Left ventricle myocardium superior (tissue), 1 donor: ENCODE measurements around the gene NID1. TPM values are rescaled to one million over a fixed set of nuclear protein-coding genes. Genes with fewer than 3 reads are reported as not detected.

Experiments used
- ATAC-seq: fragments of 200-7000 bp; cut with Tn5 transposase; one replicate; pipeline ENCODE4 v1.9.1; 2020; ENCODE audit warnings: mild to moderate bottlenecking, moderate library complexity
- DNase-seq: peaks from one replicate; pipeline ENCODE4 v3.0.0-alpha.2; 2020
- intact Hi-C: fragments of 100-400 bp; cut with micrococcal nuclease; formaldehyde crosslinking; loops from one replicate; pipeline ENCODE4 v1.11.0; 2022
- total RNA-seq: library from RNA; stranded (reverse); fragmentation: NEBNext Ultra II Directional; extraction: Animal tissue kit (Norgen Biotek cat#: 25700); gene quantifications from one replicate; pipeline ENCODE4 v1.2.1, GENCODE V29; 2021
- donor health status: DM: no; HTN: yes; CAD: no; lungs with severe emphysema.

The NID1 gene
- total RNA-seq, 1 donor from 2014 or later: 47.6 TPM

DNA sequence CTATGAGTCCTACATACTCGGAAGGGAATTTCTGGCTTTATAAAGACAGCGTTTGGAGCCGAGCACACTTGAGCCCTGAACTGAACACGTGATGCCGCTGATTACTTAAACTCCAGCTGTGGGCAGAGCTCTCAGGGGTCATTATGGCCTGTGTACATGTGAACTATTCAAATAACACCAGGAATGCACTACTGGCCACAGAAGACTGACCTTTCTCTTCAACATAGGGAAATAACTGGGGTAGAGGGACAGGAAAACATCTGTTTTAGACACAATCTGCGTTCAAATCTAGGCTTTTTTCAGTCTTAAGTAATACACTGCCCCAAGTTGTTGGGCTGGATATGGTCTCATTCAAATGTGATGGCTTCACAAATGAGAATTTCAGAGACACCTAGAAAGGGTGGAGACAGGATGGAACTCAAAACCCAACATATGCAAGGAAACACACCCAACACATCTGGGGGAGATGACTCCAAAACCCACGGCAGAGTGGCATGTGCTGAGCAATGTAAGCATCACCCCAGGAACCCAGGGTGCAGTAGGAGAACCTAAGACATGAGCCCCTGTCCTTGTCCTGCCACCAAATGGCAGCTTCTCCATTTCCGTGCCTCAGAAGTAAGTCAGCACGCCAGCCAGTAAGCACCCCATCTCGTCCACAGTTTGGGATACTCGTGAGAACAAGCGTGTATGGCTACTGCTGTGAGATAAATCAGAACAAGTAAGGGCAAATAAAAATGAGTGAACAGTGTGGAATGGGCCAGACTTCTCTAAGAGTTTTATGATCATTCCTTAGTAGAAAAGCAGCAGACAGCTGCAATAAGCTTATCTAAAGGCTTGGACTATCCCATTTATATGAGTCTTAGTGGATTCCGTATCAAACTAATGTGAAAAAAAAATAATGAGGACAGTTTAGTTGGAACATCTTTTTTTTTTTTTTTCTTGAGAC lies 24.9 kb downstream of the NID1 start:
- ATAC-seq: peak; percentile 86
- peak; percentile 56 for DNase-seq
- intact Hi-C loops: no loop called here

DNA sequence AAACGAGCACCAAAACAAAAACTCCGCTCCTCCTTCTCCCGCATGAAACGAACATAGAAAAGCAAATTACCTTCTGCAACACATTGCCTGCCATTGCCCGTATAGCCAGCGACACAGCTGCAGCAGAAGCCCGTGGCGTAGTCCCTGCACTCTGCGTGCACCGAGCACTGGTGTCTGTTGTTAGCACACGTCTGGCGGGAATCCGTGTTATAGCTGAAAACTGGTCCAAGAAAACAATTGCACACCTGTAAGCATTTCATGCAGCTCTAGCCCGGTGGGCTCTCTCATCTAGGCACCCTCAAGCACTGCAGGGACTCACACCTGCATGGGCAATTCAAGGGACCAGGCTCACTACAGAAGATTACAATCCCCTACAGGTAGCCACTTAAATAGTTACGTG lies 26.9 kb downstream of the NID1 start:
- intact Hi-C loops: no loop called here
- no peak for ATAC-seq
- DNase-seq: no peak

DNA sequence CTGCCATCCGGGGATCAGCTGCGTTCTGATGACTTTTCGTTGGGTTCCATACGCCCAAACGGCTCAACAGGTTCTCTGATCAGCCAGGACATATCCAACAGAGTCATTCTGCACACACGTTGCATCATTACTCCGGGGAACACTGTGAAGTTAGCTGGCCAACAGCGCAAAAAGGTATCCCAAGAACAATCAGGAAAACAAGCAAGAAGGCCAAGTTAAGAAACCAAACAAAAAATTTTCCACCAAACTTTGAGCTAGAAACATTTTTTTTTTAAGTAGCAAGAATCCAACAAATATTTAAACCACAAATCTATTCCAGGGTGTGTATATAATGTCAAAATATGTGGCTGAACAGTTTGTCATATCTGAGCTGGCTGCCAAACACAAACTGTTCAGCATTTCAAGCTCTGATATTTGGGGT lies 29.2 kb downstream of the NID1 start:
- DNase-seq (no peak), ATAC-seq (peak; percentile 70)
- intact Hi-C loops: no loop called here

DNA sequence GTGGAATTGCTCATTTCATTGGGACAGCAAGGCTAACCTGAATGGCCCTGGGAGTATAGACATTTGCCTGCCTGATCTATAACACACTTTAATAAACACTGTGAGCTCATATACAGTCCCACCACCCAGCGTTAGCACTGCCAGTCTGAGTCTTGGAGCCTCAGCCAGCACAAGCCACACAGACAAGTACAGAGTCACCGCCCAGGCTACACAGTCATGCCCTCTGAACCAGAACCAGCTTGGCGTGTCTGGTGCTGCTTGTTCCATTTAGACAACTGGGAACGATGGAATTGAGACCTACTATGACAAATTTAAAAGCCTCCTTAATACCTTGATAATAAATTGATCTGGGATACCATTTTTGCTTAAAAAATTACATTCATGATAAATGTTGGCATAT lies 31.6 kb downstream of the NID1 start:
- intact Hi-C loops: no loop called here
- ATAC-seq (no peak), DNase-seq (no peak)

DNA sequence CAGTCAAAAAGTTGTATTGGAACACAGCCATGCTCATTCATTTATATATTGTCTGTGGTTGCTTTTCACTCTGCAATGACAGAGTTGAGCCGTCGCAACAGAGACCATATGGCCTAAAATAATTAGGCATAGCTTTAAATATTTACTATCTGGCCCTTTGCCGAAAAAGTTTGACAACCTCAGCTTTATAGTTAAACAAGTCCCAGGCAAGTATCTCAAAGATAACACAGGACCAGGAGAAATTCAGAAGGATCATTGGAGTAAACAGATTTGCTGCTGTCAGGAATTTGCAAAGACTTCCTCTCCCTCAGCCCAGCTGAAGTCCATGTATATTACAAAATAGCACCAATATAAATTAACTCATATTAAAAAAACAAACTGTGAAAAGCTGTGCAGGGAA lies 34.4 kb downstream of the NID1 start:
- ATAC-seq: no peak
- no peak for DNase-seq
- intact Hi-C loops: no loop called here

DNA sequence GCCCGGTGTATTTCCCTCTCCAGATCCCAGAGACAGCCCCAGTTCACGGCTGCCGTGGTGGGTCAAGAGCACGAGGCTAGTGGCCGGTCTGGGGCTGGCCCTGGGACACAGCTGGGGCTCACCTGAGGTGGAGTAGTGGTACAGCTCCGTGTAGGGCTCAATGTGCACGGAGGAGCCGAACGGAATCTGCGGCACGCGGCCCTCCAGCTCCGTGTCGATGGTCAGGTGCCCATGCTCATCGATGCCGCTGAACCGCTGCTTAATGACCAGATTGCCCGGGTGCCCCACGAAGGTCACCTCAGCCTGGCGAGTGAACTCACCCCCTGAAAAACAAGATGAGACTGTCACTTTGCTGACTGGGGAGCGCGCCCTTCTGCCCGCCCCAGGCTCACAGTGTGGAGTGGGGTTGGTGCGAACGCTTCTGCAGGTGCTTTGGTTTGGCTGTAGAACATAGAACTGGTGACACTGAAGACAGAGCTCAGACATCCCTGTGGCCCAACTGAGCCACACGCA lies 35.4 kb downstream of the NID1 start:
- DNase-seq: no peak
- ATAC-seq: no peak
- intact Hi-C loops: no loop called here

DNA sequence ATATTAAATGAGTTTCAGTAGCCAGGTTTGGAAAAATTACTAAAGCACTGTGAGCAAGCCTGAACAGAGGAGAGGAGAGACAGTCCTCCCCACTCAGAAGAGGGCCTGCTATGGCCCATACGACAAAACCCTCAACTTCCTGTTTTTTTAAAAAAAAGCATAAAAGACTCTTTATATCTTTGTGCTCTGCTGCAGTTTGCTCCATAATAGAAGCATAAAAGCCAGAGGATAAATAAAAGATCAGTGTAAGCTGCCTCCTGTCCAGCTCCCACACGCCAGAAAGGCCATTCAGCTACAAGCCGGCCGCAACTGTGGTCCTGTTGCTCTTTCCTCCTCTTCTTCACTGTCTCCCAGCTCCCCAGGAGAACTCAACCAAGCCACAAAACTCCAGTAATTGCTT lies 37.8 kb downstream of the NID1 start:
- ATAC-seq: no peak
- intact Hi-C loops: no loop called here
- DNase-seq: no peak

DNA sequence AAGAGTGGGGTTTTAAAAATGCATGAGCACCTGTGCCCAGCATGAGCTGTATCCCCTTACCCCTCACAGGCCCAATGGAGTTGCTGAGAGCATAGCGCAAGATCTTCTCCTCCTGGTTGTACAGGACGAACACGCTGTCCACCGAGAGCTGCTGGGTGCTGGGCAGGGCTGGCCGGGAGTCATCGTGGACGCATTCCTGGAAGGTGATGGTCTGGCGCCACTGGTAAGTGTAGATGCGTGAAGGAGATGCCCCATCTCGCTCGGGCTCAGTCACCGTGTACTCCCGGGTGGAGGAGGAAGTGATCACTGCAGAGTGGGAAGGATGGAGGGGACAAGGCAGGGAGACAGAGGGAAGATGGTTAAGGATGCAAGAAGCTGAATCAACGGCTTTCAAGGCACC lies 39.1 kb downstream of the NID1 start:
- no peak for DNase-seq
- no peak for ATAC-seq
- intact Hi-C loops: no loop called here

DNA sequence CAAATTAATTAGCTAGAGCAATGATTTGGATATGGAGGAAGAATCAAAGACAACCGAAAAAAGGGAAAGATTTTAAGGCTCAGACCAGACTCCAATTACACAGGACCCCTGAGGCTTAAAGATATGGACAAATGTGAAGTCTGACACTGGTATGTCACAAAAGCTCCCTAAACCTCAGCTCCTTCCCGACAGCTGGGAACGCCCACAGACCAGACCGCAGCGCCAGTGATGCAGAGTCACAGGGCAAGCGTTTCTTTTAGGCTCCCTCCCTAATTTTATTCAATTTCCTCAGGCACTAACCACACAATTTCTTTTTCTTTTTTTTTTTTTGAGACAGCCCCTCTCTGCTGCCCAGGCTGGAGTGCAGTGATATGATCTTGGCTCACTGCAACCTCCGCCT lies 40.2 kb downstream of the NID1 start:
- intact Hi-C loops: no loop called here
- ATAC-seq (peak; percentile 49), DNase-seq (peak; percentile 56)

DNA sequence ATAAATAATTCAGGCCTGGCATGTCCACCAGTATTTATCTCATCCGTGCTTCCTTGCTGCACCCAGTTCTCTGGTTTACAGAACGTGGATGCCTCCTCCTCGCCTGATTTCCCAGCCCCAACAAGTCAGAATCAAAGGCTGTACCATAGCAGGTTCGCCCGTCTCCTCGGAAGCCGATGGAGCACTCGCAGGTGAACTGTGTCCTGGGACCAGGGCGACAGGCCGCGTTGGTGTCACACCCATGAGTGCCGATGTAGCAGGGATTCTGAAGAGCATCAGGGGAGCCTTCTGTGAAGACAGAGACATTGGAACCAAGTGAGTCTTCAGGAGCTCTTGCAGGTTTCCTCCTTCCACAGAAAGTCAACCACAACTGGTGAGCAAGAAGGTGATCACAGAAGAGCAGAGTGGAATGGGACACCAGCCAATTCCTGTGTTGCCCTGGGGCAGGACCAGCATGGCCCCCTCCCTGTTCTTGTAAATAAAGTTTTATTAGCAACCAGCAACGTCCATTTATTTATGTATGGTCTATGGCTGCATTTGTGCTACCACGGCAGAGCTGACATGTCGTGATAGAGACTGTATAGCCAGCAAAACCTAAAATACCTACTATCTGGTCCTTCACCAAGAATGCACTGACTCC lies 40.8 kb downstream of the NID1 start:
- DNase-seq: no peak
- intact Hi-C loops: no loop called here
- ATAC-seq: no peak

DNA sequence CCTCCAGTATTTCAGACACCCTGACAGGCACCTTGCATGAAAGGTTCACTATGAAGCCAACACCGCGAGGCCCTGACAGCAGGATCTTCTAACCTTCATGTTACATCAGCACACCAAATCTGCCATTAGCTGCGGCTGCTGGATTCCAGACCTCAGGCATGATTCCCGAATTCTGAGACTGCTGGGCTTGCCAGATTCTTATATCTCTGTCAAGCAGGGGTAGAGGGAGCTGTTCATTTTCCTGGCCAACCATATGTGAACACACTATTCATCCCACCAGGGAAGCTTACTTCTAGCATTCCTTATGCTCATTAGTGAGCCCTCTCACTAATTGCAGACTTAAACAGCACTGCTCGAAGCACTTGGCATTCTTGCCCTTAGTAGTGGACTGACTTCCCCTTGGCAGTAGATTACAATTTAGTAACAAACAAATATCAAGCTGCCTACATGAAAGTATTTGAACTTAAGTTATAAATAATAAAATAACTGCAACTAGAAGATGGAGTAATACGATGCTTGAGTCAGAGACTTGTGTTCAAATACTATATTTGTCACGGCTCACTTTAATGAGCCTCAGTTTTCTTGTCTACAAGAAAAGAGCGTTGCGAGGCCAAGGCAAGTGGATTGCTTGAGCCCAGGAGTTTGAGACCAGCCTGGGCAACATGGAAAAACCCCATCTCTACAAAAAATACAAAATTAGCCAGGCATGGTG lies 43.3 kb downstream of the NID1 start:
- intact Hi-C loops: no loop called here
- DNase-seq (peak; percentile 60), ATAC-seq (peak; percentile 21)

DNA sequence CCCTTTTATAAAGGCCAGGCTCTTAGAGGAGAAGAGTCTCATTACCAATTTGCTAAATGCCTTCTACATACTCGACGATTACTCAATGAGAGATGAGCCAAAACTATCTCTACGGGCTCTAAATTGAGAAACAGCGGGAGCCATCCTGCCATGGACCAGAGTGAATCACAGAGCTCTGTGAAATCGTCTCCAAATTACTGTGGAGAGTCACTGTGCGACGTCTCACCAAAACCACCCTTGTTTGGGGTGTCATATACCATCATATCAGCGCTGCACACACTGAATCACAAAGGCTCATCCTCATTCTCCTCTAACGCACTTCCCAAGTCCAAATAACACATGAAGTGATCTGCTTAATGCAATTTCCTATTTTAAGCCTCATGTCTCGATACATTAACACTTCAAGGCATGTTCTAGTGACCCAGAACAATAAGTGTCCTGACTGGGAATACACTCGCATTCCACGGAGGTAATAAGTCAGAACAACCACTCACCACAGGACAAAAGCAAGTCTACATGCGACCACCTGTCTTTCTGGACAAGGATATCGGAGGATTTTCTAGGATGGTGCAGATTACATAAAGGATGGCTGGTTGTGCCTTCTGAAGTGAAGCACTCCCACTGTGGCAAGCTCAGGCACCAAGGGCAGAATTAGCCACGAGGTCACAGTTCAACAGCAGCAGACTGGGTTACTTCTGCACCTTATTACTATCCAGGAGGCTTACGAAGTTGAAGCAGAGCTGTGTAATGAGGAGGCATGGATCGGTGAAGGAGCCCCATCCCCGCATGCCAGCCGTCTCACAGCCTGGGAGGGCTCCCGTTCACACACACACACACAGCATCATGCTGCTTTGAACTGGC lies 44.3 kb downstream of the NID1 start:
- no peak for DNase-seq
- intact Hi-C loops: no loop called here
- no peak for ATAC-seq

DNA sequence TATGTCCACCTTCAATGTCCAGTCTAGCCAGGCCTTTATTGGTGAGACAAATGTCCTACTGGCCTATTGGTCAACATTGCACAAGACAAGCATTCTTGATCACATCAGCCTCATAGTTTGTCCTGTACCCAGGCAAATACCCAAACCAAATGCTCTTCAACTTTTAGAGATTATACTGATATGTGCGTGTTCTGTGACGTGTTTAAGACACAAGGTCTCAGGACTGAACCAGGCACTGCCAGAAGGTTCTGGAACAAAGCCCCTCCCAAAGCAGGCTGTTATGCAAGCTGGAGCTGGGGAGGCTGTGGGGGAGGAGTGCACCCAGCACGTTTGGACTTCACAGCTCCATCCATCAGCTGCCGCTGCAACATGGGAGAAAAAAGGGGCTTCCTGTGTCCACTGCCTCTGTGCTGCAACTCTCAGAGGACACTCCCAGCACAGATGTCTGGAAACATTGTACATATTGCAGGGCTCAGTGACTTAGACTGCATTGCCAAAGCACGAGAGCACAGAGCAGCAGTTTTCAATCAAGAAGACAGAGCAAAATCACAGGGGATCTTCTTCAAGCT lies 45.9 kb downstream of the NID1 start:
- ATAC-seq (peak; percentile 82), DNase-seq (peak; percentile 88)
- intact Hi-C loops: no loop called here

DNA sequence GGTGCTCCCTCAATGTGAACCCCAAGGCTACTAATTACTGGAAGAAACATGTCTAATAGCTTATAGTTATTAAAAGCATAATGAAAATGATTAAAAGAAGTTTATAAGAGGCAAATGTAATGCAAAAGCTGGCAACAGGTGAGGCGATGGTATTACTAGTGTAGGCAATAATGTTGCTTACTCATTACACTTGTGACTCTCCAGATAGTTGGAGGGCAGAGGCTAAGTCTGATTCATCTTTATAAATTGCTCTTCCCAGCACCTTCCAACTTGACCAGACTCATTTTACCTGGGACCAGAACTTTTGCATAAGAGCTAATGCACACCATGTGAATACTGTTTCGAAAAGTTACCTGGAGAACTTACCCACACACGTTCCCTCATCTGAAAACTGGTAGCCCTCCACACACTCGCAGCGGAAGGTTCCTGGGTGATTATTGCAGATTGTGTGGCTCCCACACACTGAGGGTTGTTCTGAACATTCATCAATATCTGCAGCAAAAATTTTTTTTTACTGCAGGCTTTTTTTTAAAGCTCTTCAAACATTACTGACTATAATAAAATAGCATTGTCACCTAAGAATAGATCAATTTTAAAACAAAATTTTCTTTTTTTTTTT lies 48.0 kb downstream of the NID1 start:
- no peak for DNase-seq
- intact Hi-C loops: no loop called here
- no peak for ATAC-seq

DNA sequence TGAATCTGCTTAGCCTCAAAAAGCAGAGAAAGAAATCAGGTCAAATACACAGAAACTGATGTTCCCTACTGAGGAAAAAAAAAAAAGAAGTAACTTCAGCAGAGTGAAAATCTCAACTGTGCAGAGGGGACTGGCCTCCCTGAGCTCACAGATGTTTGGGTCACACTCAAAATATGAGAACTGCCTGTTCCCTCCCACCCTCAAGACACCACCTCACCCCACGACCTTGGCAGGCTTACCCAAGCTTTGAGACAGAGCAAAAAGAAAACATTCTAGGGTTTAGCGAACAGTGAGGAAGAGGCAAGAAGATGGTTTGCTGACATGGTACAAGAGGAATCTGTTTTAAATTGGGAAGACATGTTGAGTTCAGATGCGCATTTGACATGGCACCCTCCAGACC lies 48.8 kb downstream of the NID1 start:
- ATAC-seq: peak; percentile 65
- intact Hi-C loops: no loop called here

DNA sequence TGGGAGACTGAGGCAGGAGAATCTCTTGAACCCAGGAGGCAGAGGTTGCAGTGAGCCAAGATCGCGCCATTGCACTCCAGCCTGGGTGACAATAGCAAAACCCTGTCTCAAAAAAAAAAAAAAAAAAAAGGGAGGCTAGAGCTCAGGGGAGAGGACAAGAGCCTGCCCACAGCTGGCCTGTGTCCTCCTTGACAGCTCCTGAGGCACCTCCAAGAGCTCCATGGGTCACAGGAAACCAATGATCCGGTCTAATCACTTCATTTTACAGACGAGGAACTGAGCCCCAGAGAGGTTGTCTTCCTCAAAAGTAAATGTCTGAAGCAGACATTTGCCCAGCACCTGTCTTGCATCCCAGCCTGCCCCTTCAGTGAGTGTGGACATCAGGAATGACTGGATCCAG lies 49.4 kb downstream of the NID1 start:
- ATAC-seq (no peak), DNase-seq (peak; percentile 62)
- intact Hi-C loops: no loop called here

More for the DNA sequence above, 48.8 kb downstream of the NID1 start:
- DNase-seq: peak; percentile 82

DNA sequence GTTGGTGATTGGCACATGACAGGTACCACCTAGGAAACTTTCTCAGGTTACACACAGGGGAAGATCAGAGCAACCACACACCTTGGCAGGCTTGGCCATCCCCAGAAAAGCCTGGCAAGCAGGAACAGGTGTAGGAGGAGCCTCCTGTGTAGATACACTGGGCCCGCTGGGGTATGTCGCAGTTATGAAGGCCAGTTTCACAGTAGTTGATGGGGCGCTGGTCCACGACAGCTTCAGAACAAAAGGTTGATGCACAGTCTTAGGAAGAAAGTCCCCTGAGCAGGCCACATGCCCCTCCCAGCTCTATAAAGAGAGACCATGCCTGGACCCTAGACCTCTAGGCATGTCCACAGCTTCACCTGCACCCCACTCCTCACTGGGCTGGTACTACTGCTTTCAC lies 51.6 kb downstream of the NID1 start:
- intact Hi-C loops: no loop called here
- no peak for ATAC-seq
- no peak for DNase-seq

DNA sequence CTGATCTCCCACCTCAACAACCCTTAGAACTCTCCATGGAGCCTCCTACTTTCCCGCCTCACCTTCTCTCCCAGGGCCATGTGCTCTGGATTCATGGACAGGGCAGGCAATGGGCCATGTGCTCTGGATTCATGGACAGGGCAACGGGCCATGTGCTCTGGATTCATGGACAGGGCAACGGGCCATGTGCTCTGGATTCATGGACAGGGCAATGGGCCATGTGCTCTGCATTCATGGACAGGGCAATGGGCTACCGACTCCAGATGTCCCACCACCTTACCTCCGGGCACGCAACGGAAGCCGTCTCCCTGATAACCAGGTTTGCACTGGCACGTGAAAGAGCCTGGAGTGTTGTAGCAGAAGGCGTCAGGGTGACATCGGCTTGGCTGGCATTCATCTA lies 53.2 kb downstream of the NID1 start:
- DNase-seq (no peak), ATAC-seq (peak; percentile 2)
- intact Hi-C loops: no loop called here
